GM23338 (cell line): Measurements from ENCODE around the gene HSD3B7. TPM values are rescaled to one million over a fixed set of nuclear protein-coding genes. Genes with fewer than 3 reads are reported as not detected.

ENCODE experiments used
- ATAC-seq: fragments of 200-7000 bp; cut with Tn5 transposase; 3 replicates; pipeline ENCODE4 v1.9.1; 2020
- DNase-seq: peaks from one replicate; pipeline ENCODE4 v3.0.0-alpha.2; 2015; ENCODE audit warnings: low spot score
- H2AFZ ChIP-seq: fragments of 200-600 bp; sonication (generic); 2 replicates; pipeline ENCODE4 v1.8.0; 2016; ENCODE audit warnings: antibody characterized with exemption, mild to moderate bottlenecking, moderate library complexity
- H3F3A ChIP-seq: fragments of 200-600 bp; sonication (generic); replicated peaks from 2 replicates; pipeline ENCODE4 v1.8.0; 2017; ENCODE audit warnings: antibody characterized with exemption, mixed run types, low read depth
- H3K27ac ChIP-seq: fragments of 200-600 bp; sonication (generic); 2 replicates; pipeline ENCODE4 v1.6.1; 2016; ENCODE audit warnings: low read depth
- H3K27me3 ChIP-seq: fragments of 200-600 bp; sonication (generic); 2 replicates; pipeline ENCODE4 v1.8.0; 2016; ENCODE audit warnings: mild to moderate bottlenecking, mixed run types, moderate library complexity; ENCODE audit not compliant: insufficient read depth
- H3K36me3 ChIP-seq: fragments of 200-600 bp; sonication (generic); 2 replicates; pipeline ENCODE4 v1.8.0; 2016; ENCODE audit warnings: mild to moderate bottlenecking; ENCODE audit not compliant: insufficient read depth
- H3K4me1 ChIP-seq: fragments of 200-600 bp; sonication (generic); 2 replicates; pipeline ENCODE4 v1.8.0; 2016; ENCODE audit warnings: mild to moderate bottlenecking, moderate library complexity; ENCODE audit not compliant: insufficient read depth
- H3K4me2 ChIP-seq: fragments of 200-600 bp; sonication (generic); 2 replicates; pipeline ENCODE4 v1.7.1; 2017; ENCODE audit warnings: mixed run types
- H3K4me3 ChIP-seq: fragments of 200-600 bp; sonication (generic); 2 replicates; pipeline ENCODE4 v1.6.1; 2016; ENCODE audit warnings: mixed run types
- H3K79me2 ChIP-seq: fragments of 200-600 bp; sonication (generic); replicated peaks from 2 replicates; pipeline ENCODE4 v1.8.0; 2017; ENCODE audit warnings: mild to moderate bottlenecking; ENCODE audit not compliant: insufficient read depth
- H3K9me2 ChIP-seq: fragments of 200-600 bp; sonication (generic); 2 replicates; pipeline ENCODE4 v1.8.0; 2017; ENCODE audit not compliant: insufficient read depth
- H4K20me1 ChIP-seq: fragments of 200-600 bp; sonication (generic); replicated peaks from 2 replicates; pipeline ENCODE4 v1.8.0; 2017; ENCODE audit warnings: mild to moderate bottlenecking; ENCODE audit not compliant: insufficient read depth
- H3K27ac Mint-ChIP-seq: 2 replicates; pipeline ENCODE4 v1.8.0; 2020; ENCODE audit warnings: inconsistent platforms, mild to moderate bottlenecking, moderate library complexity, mixed read lengths
- H3K27me3 Mint-ChIP-seq: 3 replicates; pipeline ENCODE4 v1.8.0; 2022; ENCODE audit warnings: low read depth, mild to moderate bottlenecking, moderate library complexity, mixed read lengths, inconsistent platforms; ENCODE audit not compliant: insufficient read depth, poor library complexity
- H3K36me3 Mint-ChIP-seq: 3 replicates; pipeline ENCODE4 v1.8.0; 2021; ENCODE audit warnings: low read depth, mild to moderate bottlenecking, inconsistent platforms, moderate library complexity, mixed read lengths
- H3K4me1 Mint-ChIP-seq: 3 replicates; pipeline ENCODE4 v1.8.0; 2020; ENCODE audit warnings: mild to moderate bottlenecking, inconsistent platforms, mixed read lengths
- H3K4me3 Mint-ChIP-seq: 3 replicates; pipeline ENCODE4 v1.8.0; 2021; ENCODE audit warnings: moderate library complexity, mild to moderate bottlenecking, inconsistent platforms, mixed read lengths
- H3K9me3 Mint-ChIP-seq: 3 replicates; pipeline ENCODE4 v1.8.0; 2020; ENCODE audit warnings: moderate library complexity, mild to moderate bottlenecking, inconsistent platforms, mixed read lengths
- CREB1 ChIP-seq: fragments of 250-450 bp; sonication (Bioruptor Pico); IDR thresholded peaks from 2 replicates; pipeline ENCODE4 v1.5.0; 2020; ENCODE audit warnings: low read depth, mild to moderate bottlenecking, moderate library complexity
- CTCF ChIP-seq, 2 experiments: fragments of 200-600 bp in 1 of 2; sonication (generic) in 1 of 2; conservative IDR thresholded peaks; 2 replicates each; pipeline versions ENCODE4 v1.5.1 to v1.6.1; 2016 to 2017; ENCODE audit warnings: antibody characterized with exemption in 2 of 2, low read depth in 2 of 2, mild to moderate bottlenecking in 2 of 2, moderate library complexity in 1 of 2
- EZH2phosphoT487 ChIP-seq: fragments of 200-600 bp; sonication (generic); IDR thresholded peaks from one replicate; pipeline ENCODE4 v1.8.1; 2018; ENCODE audit warnings: antibody characterized with exemption; ENCODE audit not compliant: unreplicated experiment
- REST ChIP-seq: IDR thresholded peaks from one replicate; pipeline ENCODE4 v1.6.1; 2018; ENCODE audit warnings: antibody characterized with exemption; ENCODE audit not compliant: unreplicated experiment
- ZNF114 ChIP-seq: fragments of 250-450 bp; sonication (Bioruptor Pico); IDR thresholded peaks from 2 replicates; pipeline ENCODE4 v1.5.0; 2020; ENCODE audit warnings: mild to moderate bottlenecking, moderate library complexity
- ZNF331 ChIP-seq: fragments of 250-450 bp; sonication (Bioruptor Pico); IDR thresholded peaks from 2 replicates; pipeline ENCODE4 v1.5.0; 2020; ENCODE audit warnings: low read depth, mild to moderate bottlenecking, moderate library complexity
- ZNF462 ChIP-seq: fragments of 250-450 bp; sonication (Bioruptor Pico); IDR thresholded peaks from 2 replicates; pipeline ENCODE4 v1.5.0; 2020; ENCODE audit warnings: mild to moderate bottlenecking, moderate library complexity
- polyA plus RNA-seq: library from polyadenylated mRNA; unstranded; fragments of >200 nt; fragmentation: Nextera tagmentation; extraction: Ambion mirVana; gene quantifications from 2 replicates; pipeline ENCODE4 v1.2.1, GENCODE V29; 2016
- total RNA-seq: library from RNA; depleted of rRNA; stranded (reverse); fragments of >200 nt; shearing (Covaris generic); gene quantifications from 2 replicates; pipeline ENCODE4 v1.2.3, GENCODE V29; 2014

HSD3B7 gene
- total and polyA plus RNA-seq, 2 experiments from 2014 or later = 4.3 to 12.2 TPM

DNA sequence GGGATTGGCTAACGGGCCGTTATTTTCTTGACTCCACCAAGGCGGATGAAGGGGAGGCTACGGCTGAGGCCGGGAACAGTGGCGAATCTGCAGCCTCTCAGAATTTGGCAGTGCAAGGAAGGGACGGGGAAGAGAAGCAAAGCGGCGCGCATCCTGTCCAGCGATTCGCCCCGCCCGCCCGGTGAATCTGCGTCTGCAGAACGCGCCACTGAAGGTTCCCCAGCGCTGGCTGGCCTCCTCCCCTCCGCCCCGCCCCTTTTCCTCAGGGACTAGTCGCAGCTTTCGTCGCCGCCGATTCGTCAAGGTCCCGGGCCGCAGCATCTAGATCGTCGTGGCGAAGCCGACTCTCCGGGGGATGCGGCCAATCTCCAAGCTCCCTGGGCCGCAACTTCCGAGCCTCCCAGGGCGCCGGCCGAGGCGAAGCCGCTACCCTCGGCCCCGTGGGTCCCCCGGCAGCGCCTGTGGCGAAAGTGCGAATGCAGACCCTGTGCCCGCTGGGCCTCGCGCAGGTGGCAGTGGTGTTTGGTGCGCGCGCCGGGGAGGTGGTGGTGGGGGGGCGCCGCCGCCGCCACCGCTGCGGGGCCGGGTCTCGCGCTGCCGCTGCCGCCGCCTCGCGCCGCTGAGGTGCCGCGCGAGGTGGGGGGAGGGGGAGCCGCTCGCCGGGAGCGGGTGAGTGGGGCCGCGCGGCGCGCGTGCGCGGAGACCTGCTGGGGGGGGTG is 27.4 kb upstream of the HSD3B7 start, which contains the start of gene SETD1A (continued):
- no peak for TF ChIP-seq ZNF462 (CRISPR knock-in tag)

- Histone ChIP-seq H3K9me2 (no peaks in the 10 kb centered on the region), H3K36me3 (peaks cover 44% of the 10 kb centered on the region), H3K4me1 (no peaks in the 10 kb centered on the region), H3F3A (peaks cover 30% of the 10 kb centered on the region), H3K79me2 (peaks cover 38% of the 10 kb centered on the region), H3K4me3 (peak overlapping the region; percentile 100), H3K27ac (peak overlapping the region; percentile 26; the same call in 1 of the 2 replicates), H3K4me2 (peak overlapping the region; percentile 86), H3K27me3 (no peaks in the 10 kb centered on the region), H4K20me1 (peaks cover 32% of the 10 kb centered on the region), H2AFZ (no peak overlapping the region)
- Mint-ChIP-seq H3K4me3 (peak overlapping the region; percentile 95), H3K27ac (peak overlapping the region; percentile 94), H3K36me3 (peaks cover 49% of the 10 kb centered on the region), H3K27me3 (peaks cover 11% of the 10 kb centered on the region), H3K9me3 (no peaks in the 10 kb centered on the region), H3K4me1 (peaks cover 13% of the 10 kb centered on the region)
- peak; percentile 16 for ATAC-seq
- TF ChIP-seq ZNF114 = no peak
- TF ChIP-seq ZNF331 (CRISPR knock-in tag) = no peak
- TF ChIP-seq CTCF (conservative IDR thresholded peaks at IDR 0.05; ENCODE audit: low read depth in 2 of 2) = 0 out of 4 replicates have a peak, but pooled peaks of 1 of the 2 experiments have one; percentile 1
- no peak for TF ChIP-seq CREB1 (CRISPR knock-in tag)
- no peak for TF ChIP-seq EZH2phosphoT487
- TF ChIP-seq REST = no peak
- peak; percentile 75 for DNase-seq
These were observed 26.6 kb upstream of the HSD3B7 start for GRCh38 chr16:30958175-30959079.
